K562 (cell line): Measurements from ENCODE around the gene SCG5. TPM values are rescaled to one million over a fixed set of nuclear protein-coding genes. Genes with fewer than 3 reads are reported as not detected.

Experiments
- CAMTA2 ChIP-seq: fragments of 250-450 bp; sonication (Bioruptor Pico); conservative IDR thresholded peaks from 2 replicates; pipeline ENCODE4 v1.5.1; 2022
- RBFOX2 ChIP-seq: fragments of 200-400 bp; formaldehyde crosslinking; IDR thresholded peaks from 2 replicates; pipeline ENCODE4 v1.6.1; 2017; ENCODE audit warnings: low read depth, mild to moderate bottlenecking, low read length, moderate library complexity
- SREBF1 ChIP-seq: fragments of 150-350 bp; IDR thresholded peaks from 2 replicates; pipeline ENCODE4 v1.6.1; 2014; ENCODE audit warnings: antibody characterized with exemption, low read depth, low read length, borderline replicate concordance
- ZBTB40 ChIP-seq, 2 experiments: fragments of 450-650 bp in 1 of 2; sonication (generic) in 1 of 2; formaldehyde crosslinking in 1 of 2; IDR thresholded peaks; 2 replicates each; pipeline versions ENCODE4 v1.7.1 to v1.9.0; 2016 to 2022; ENCODE audit warnings: inconsistent platforms in 1 of 2, mild to moderate bottlenecking in 1 of 2, missing genetic modification reagents in 1 of 2
- ZNF121 ChIP-seq: sonication (generic); formaldehyde crosslinking; conservative IDR thresholded peaks from 2 replicates; pipeline ENCODE4 v1.8.0; 2022; ENCODE audit warnings: missing genetic modification reagents
- ZNF445 ChIP-seq: fragments of 250-450 bp; sonication (Bioruptor Pico); IDR thresholded peaks from 2 replicates; pipeline ENCODE4 v1.4.0; 2020; ENCODE audit warnings: low read depth, mild to moderate bottlenecking, moderate library complexity
- polyA plus RNA-seq, 8 experiments: library from polyadenylated mRNA; depleted of rRNA in 4 of 8; stranded (reverse) in 5 of 8; unstranded in 3 of 8; fragments of >200 nt; fragmentation: Nextera tagmentation in 2 of 8; fragmentation: Illumina TruSeq in 1 of 8; extraction: Ambion mirVana in 2 of 8; extraction: Trizol in 1 of 8; gene quantifications; 2 replicates each; pipeline versions ENCODE4 v1.2.1 to v1.2.3, GENCODE V29; 2011 to 2014; ENCODE audit warnings: inconsistent platforms in 1 of 8, missing spikeins in 1 of 8
- total RNA-seq, 7 experiments: library from RNA; depleted of rRNA in 6 of 7; stranded (reverse); fragments of >200 nt in 6 of 7; fragmentation: Illumina TruSeq in 2 of 7; extraction: Trizol in 2 of 7; gene quantifications; 2 replicates each; pipeline versions ENCODE4 v1.2.1 to v1.2.3, GENCODE V29; 2011 to 2021; ENCODE audit warnings: low replicate concordance in 1 of 7

The SCG5 gene
- total and polyA plus RNA-seq, 9 of the 15 experiments (the other 6 are each of a cell fraction or from before 2014, with no cell fraction given), result 0.06 to 0.76 (median 0.28) TPM; not detected in 2

DNA sequence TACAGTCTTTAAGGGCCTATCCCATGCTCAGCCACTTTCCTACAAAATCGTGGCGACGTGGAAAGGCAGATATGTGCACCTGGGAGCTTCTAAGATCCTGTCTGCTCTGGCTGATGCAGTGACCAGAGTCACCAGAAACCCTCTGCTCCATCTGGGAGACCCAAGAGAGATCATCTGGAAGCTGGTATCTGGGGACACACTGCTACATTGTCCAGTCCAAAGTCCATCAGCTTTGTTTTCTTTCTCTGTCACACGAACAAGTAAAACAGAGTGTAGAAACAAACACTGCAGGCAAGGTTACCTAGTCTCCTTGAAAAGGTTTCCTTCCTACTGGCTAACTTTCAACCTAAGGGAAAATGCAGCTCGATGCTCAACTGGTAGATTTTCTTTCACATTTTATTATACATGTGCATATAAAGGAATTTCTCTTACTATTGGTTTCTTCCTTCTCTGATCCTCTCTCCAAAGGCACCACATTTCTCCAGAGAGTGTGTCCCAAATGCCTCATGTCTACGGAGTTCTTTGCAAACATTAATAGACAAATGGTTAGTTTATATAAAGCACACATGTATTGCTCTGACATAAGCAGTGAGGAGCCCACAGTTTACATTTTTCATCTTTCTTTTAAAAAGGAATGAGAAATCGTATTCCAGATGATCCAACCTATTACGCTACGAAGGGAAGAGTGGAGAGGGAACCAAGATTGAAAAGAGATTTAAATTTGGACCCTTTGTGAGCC is 68.0 kb downstream of the SCG5 start (continued):
- TF ChIP-seq ZBTB40 (IDR thresholded peaks at IDR 0.05), result no peak
- no peak for TF ChIP-seq ZBTB40 (CRISPR knock-in tag; IDR thresholded peaks at IDR 0.05)
- TF ChIP-seq CAMTA2 (CRISPR knock-in tag), result no peak
- no peak for TF ChIP-seq RBFOX2
- no peak for TF ChIP-seq SREBF1
- no peak for TF ChIP-seq ZNF445 (CRISPR knock-in tag)
- TF ChIP-seq ZNF121 (CRISPR knock-in tag), result no peak
- TF ChIP-seq, all 486 proteins: peak for 0
